Spleen (tissue), 11 donors: Measurements from ENCODE around the gene LSMEM2. TPM values are rescaled to one million over a fixed set of nuclear protein-coding genes. Genes with fewer than 3 reads are reported as not detected.

ENCODE experiments used
- DNase-seq: peaks from one replicate; pipeline ENCODE4 v3.0.0-alpha.2; 2020
- H3K27ac ChIP-seq, 8 donors: fragments of 200-600 bp; sonication (generic) in 7 of 8; 1 replicate in 4 of 8; 2 replicates in 4 of 8; pipeline versions ENCODE4 v1.5.0 to v1.8.0; 2016 to 2021; ENCODE audit warnings: inconsistent platforms in 4 of 8, mild to moderate bottlenecking in 4 of 8, moderate library complexity in 1 of 8
- H3K27me3 ChIP-seq, 7 donors: fragments of 200-600 bp; sonication (generic) in 6 of 7; replicated peaks in 1 of 7; 1 replicate in 4 of 7; 2 replicates in 3 of 7; pipeline versions ENCODE4 v1.5.0 to v1.8.0; 2016 to 2021; ENCODE audit warnings: inconsistent platforms in 3 of 7, mild to moderate bottlenecking in 1 of 7
- H3K36me3 ChIP-seq, 6 donors: fragments of 200-600 bp; sonication (generic) in 5 of 6; 1 replicate in 4 of 6; 2 replicates in 2 of 6; pipeline versions ENCODE4 v1.5.0 to v1.8.0; 2016 to 2021; ENCODE audit warnings: inconsistent platforms in 2 of 6
- H3K4me1 ChIP-seq, 6 donors: fragments of 200-600 bp; sonication (generic) in 5 of 6; 1 replicate in 3 of 6; 2 replicates in 3 of 6; pipeline versions ENCODE4 v1.5.0 to v1.8.0; 2016 to 2021; ENCODE audit warnings: inconsistent platforms in 3 of 6
- H3K4me3 ChIP-seq, 8 donors: fragments of 200-600 bp; sonication (generic) in 7 of 8; 1 replicate in 4 of 8; 2 replicates in 4 of 8; pipeline versions ENCODE4 v1.5.0 to v1.8.0; 2016 to 2021; ENCODE audit warnings: inconsistent platforms in 4 of 8, mild to moderate bottlenecking in 4 of 8, moderate library complexity in 2 of 8
- H3K9me3 ChIP-seq, 8 donors: fragments of 200-600 bp; sonication (generic) in 7 of 8; 1 replicate in 4 of 8; 2 replicates in 4 of 8; pipeline versions ENCODE4 v1.5.0 to v1.8.0; 2016 to 2021; ENCODE audit warnings: inconsistent platforms in 4 of 8
- POLR2A ChIP-seq, 3 donors: fragments of 450-650 bp; IDR thresholded peaks; one replicate each; pipeline ENCODE4 v1.5.1; 2017; ENCODE audit warnings: antibody characterized with exemption in 3 of 3, mild to moderate bottlenecking in 1 of 3
- POLR2AphosphoS5 ChIP-seq, 3 donors: sonication (generic); formaldehyde crosslinking; IDR thresholded peaks; one replicate each; pipeline ENCODE4 v1.5.1; 2017; ENCODE audit warnings: antibody characterized with exemption in 3 of 3
- WGBS, 5 donors: extraction: QIAGEN DNeasy Blood & Tissue Kit in 3 of 5; methylation state at CpG; one replicate each; pipeline versions ENCODE4 v1.1.5 to v1.1.7; 2013 to 2018; 5-methylcytosine and 5-hydroxymethylcytosine counted together
- intact Hi-C: fragments of 100-400 bp; cut with DNase I; formaldehyde crosslinking; loops from one replicate; pipeline ENCODE4 v1.15.0; 2023; ENCODE audit warnings: low total_unique reads
- polyA plus RNA-seq, 3 donors: library from polyadenylated mRNA; stranded (reverse); fragments of 200-250 nt; gene quantifications; one replicate each; pipeline ENCODE4 v1.2.1, GENCODE V29; 2013
- total RNA-seq, 7 donors: library from RNA; depleted of rRNA in 3 of 7; stranded (reverse); fragments of >200 nt in 3 of 7; fragmentation: NEBNext Ultra II Directional in 4 of 7; extraction: Animal tissue kit (Norgen Biotek cat#: 25700) in 4 of 7; gene quantifications; one replicate each; pipeline versions ENCODE4 v1.1.0 to v1.2.1, GENCODE V29; 2016 to 2021
- TF ChIP-seq, protein P1 (sequence below), 11 experiments: fragments of 200-600 bp in 7 of 11; fragments of 450-650 bp in 4 of 11; sonication (generic) in 4 of 11; IDR thresholded peaks in 8 of 11; conservative IDR thresholded peaks in 3 of 11; 1 replicate in 7 of 11; 2 replicates in 4 of 11; pipeline versions ENCODE4 v1.4.0 to v1.8.0; 2016 to 2021; ENCODE audit warnings: antibody characterized with exemption in 11 of 11, inconsistent platforms in 4 of 11, mild to moderate bottlenecking in 1 of 11
- donor health status: healthy with polysubstance abuse.
- donor health status: DM: no; HTN: no; CAD: no; lungs with moderate emphysema.
- donor health status: DM: no; HTN: no; CAD: no.
- donor health status: Bipolar disorder and iron deficiency.
- donor health status: healthy.
- donor health status: DM: no; HTN: no; CAD: no.
- donor health status: DM: yes; HTN: yes; CAD: no.

Gene LSMEM2
- total and polyA plus RNA-seq, 10 donors: 0.06 to 0.46 (median 0.24) TPM; not detected in 6

DNA sequence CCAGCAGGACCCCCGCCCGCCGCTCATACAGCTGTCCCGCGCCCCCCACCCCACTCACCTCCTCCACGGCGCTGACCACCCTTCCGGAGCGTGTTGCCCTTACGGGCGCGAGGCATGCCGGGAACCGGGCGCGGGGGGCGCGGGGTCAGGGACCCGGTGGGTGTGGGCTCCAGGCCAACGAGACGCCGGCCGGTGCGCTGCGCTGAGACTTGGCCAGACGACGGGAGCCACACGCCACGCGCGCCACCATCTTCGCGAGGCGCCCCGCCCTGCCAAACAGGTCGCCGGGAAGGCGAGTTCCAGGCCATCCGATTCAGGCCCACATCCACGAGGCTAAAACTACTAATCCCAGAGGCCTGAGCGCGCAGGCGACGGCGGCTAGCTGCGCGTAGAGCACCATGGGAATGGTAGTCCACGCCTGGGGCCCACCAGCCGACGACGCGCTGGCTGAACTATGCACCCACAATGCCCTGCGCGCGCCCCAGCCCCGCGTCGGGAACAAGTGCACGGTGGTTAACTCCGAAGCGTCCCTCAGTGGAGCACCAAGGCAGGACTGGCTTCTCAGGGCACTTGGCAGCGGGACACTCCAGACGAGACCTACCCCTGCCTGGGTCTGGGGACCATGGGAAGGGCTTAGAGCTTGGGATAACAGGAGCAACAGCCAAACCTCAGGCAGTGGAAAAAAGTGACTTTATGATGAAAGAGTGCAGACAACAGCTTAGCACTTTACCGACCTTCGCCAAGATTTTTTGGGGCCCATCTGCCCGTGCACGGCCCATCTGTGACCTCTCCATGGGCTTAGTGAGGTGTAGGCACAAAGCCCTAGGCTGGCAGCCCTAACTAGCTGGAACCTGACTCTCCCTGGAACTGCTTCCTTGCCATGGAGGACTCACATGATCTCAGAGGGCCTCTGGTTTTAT is 13.5 kb downstream of the LSMEM2 start, which contains the start of gene IFRD2:
IFRD2 (minus strand) TSS at position 271 of the 920 bp plus-strand sequence; CDS start at position 116, 155 bp downstream.
- peak within 1 kb of the TSS; percentile 67 to 88 (median 79) for H3K27ac ChIP-seq
- TF ChIP-seq POLR2AphosphoS5 (IDR thresholded peaks at IDR 0.05) (peak; percentile 90 to 96 (median 91)), POLR2A (IDR thresholded peaks at IDR 0.05) (peak in 1 of 3 donors; percentile 14)
- TF ChIP-seq, protein P1, sequence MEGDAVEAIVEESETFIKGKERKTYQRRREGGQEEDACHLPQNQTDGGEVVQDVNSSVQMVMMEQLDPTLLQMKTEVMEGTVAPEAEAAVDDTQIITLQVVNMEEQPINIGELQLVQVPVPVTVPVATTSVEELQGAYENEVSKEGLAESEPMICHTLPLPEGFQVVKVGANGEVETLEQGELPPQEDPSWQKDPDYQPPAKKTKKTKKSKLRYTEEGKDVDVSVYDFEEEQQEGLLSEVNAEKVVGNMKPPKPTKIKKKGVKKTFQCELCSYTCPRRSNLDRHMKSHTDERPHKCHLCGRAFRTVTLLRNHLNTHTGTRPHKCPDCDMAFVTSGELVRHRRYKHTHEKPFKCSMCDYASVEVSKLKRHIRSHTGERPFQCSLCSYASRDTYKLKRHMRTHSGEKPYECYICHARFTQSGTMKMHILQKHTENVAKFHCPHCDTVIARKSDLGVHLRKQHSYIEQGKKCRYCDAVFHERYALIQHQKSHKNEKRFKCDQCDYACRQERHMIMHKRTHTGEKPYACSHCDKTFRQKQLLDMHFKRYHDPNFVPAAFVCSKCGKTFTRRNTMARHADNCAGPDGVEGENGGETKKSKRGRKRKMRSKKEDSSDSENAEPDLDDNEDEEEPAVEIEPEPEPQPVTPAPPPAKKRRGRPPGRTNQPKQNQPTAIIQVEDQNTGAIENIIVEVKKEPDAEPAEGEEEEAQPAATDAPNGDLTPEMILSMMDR (IDR thresholded peaks at IDR 0.05 in 8 of 11, conservative IDR thresholded peaks at IDR 0.05 in 3 of 11): peak in 4 of 11 experiments; percentile 17 to 35 (median 24)
- DNase-seq: peak; percentile 99
- H3K4me3 ChIP-seq: peak within 1 kb of the TSS; percentile 89 to 100 (median 98)
- peaks cover 0 to 43% (median 29%) of the 10 kb centered on the region in 6 donors for H3K36me3 ChIP-seq
- WGBS, 5 donors: 1 to 11% (median 2%) methylated on average over 9 to 67 of the region's 67 CpGs
- intact Hi-C loops: no loop called here
- no peaks in the 10 kb centered on the region for H3K27me3 ChIP-seq
- H3K4me1 ChIP-seq: peaks cover 13 to 38% (median 27%) of the 10 kb centered on the region in 6 donors
- H3K9me3 ChIP-seq: no peaks in the 10 kb centered on the region

DNA sequence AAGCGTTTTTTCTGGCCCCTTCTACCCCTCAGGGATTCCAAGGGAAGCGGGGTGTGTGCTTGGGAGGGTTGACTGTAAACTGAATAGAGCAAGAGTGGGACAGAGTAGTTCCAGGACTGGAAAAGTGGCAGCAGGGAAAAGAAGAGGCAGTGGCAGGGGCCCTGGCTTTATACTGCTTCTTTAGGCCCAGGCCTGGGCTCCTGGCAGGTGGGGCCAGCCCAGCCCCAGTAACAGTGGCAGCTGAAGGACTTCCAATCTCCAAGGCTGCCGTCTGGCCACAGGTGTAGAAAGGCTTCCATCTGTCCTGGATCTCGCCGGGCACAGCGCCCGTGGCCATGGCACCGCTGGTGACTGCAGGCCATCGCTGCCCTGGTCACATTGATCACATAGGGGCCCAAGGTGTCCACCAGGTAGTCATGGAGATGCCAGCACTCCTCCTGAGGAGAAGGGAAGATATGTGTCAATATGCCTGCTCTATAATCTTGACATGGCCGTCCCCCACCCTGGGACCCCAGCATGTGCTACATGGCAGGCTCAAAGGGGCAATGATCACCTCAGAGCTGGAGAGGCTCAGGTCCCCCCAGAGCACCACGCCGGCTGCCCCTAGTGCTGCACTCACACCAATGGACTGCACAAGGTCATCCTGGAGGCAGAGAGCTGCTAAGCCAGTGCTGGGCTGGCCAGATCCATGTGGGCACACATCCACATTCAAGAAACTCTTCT is 14.4 kb downstream of the LSMEM2 start:
- Histone ChIP-seq H3K27ac (peak overlapping the region; percentile 45 to 88 (median 77)), H3K4me1 (peaks cover 17 to 46% (median 33%) of the 10 kb centered on the region in 6 donors), H3K36me3 (peaks cover 0 to 35% (median 21%) of the 10 kb centered on the region in 6 donors), H3K9me3 (no peaks in the 10 kb centered on the region), H3K27me3 (no peaks in the 10 kb centered on the region), H3K4me3 (peak overlapping the region in 3 of 8 donors; percentile 96 to 100 (median 98))
- WGBS, 5 donors: 71 to 86% (median 84%) methylated on average over 10 to 12 of the region's 12 CpGs
- DNase-seq: peak; percentile 86
- intact Hi-C loops: no loop called here
- TF ChIP-seq POLR2A (IDR thresholded peaks at IDR 0.05) (no peak), POLR2AphosphoS5 (IDR thresholded peaks at IDR 0.05) (peak in 1 of 3 donors; percentile 17)

DNA sequence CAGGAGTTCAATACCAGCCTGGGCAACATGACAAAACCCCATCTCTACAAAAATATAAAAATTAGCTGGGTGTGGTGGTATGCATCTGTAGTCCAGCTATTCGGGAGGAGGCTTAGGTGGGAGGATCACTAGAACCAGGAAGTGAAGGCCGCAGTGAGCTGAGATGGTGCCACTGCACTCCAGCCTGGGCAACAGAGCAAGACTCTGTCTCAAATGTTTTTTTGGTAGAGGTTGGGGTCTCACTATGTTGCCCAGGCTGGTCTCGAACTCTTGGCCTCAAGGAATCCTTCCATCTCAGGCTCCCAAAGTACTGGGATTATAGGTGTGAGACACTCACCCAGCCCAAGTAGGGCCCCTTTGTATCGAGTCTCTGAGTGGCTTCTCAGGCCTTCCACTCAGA is 15.2 kb downstream of the LSMEM2 start:
- H3K27me3 ChIP-seq: no peaks in the 10 kb centered on the region
- no peak for DNase-seq
- no peak overlapping the region for H3K4me3 ChIP-seq
- no peaks in the 10 kb centered on the region for H3K9me3 ChIP-seq
- H3K36me3 ChIP-seq: peaks cover 0 to 26% (median 12%) of the 10 kb centered on the region in 6 donors
- WGBS, 5 donors: 78 to 93% (median 89%) methylated on average over 4 of the region's 4 CpGs
- intact Hi-C loops: no loop called here
- TF ChIP-seq POLR2A (IDR thresholded peaks at IDR 0.05) (no peak), POLR2AphosphoS5 (IDR thresholded peaks at IDR 0.05) (no peak)
- TF ChIP-seq, protein P1 (IDR thresholded peaks at IDR 0.05 in 8 of 11, conservative IDR thresholded peaks at IDR 0.05 in 3 of 11): no peak
- H3K4me1 ChIP-seq: peaks cover 25 to 55% (median 40%) of the 10 kb centered on the region in 6 donors
- no peak overlapping the region for H3K27ac ChIP-seq

DNA sequence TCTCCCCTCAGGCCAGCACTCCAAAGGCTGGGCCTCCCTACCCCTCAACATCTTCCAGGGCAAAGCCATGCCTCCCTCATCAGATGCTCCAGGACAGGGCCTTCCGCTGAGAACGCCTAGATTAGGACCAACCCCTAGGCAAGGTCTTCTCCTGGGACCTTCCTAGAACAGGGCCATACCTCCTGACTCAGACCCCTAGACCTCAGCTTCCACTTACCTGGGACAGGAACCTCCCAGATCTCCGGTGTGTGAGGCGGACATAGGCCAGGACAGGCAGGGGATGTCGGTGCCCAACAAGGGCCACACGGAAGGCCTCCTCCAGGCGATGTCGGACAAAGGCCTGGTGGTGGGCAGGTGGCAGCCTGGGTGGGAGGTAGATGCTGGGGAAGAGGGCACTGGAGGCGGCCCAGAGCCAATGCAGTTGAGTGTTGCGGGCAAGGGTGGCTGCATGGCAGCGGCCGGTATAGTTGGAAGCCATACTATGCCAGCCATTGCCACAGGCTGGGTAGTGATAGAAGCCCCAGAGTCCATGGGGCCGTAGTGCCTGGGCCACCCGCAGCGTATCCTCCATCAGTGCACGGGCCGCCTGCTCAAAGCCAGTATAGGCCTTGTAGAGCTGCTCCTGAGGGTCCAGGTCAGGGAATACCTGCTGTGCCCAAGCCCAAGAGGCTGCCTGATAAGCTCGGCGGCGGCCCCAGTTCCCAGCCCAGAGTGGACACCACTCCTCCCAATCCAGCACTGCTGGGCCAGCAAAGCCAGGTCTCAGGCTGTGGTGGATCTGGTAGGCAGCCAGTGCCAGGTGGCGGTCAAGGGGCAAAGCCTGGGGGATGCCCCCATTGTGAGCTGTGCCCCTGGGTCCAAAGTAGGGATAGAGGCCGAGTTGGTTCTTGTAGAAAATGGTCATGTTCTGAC is 15.9 kb downstream of the LSMEM2 start:
- Histone ChIP-seq H3K4me1 (peaks cover 26 to 58% (median 42%) of the 10 kb centered on the region in 6 donors), H3K27me3 (no peaks in the 10 kb centered on the region), H3K36me3 (peaks cover 0 to 20% (median 6%) of the 10 kb centered on the region in 6 donors), H3K4me3 (no peak overlapping the region), H3K9me3 (no peaks in the 10 kb centered on the region), H3K27ac (no peak overlapping the region)
- DNase-seq: no peak
- intact Hi-C loops: no loop called here
- WGBS, 5 donors: 88 to 94% (median 91%) methylated on average over 19 to 22 of the region's 22 CpGs
- no peak for TF ChIP-seq POLR2AphosphoS5 (IDR thresholded peaks at IDR 0.05)
- TF ChIP-seq, protein P1 (IDR thresholded peaks at IDR 0.05 in 8 of 11, conservative IDR thresholded peaks at IDR 0.05 in 3 of 11): no peak
- no peak for TF ChIP-seq POLR2A (IDR thresholded peaks at IDR 0.05)
